ENCODE data around the gene TMED7. TPM values are rescaled to one million over a fixed set of nuclear protein-coding genes. Genes with fewer than 3 reads are reported as not detected.

The TMED7 gene
- total RNA-seq, 2 donors from 2014 or later, result 131 to 132 TPM

DNA sequence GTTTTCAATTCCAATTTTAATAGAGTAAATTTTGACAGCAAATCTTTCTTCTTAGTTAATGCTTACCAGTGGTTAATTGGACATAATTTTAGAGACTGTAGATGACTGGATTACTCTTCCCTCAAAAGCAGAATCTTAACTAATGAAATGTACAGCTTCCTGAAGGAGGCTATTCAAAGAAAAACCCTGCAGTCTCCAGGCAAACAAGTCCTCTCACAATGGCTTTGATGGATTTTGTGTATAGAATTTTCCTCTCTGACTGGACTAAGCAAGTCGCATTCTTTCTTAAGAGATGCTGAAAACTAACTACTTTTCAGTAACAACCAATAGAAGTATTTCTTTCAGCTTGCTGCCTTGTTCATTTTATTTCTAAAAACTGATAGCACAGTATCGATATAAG, 35.7 kb upstream of the TMED7 start:
- H3K4me3 ChIP-seq, result no peak overlapping the region
- DNase-seq (ENCODE audit: low spot score) (no peak), ATAC-seq (ENCODE audit: insufficient number of reproducible peaks, low FRiP score, low read depth) (no peak)
- H3K36me3 ChIP-seq, result no peaks in the 10 kb centered on the region
- peaks cover under 1% of the 10 kb centered on the region for H3K9me3 ChIP-seq
- TF ChIP-seq, protein P1, sequence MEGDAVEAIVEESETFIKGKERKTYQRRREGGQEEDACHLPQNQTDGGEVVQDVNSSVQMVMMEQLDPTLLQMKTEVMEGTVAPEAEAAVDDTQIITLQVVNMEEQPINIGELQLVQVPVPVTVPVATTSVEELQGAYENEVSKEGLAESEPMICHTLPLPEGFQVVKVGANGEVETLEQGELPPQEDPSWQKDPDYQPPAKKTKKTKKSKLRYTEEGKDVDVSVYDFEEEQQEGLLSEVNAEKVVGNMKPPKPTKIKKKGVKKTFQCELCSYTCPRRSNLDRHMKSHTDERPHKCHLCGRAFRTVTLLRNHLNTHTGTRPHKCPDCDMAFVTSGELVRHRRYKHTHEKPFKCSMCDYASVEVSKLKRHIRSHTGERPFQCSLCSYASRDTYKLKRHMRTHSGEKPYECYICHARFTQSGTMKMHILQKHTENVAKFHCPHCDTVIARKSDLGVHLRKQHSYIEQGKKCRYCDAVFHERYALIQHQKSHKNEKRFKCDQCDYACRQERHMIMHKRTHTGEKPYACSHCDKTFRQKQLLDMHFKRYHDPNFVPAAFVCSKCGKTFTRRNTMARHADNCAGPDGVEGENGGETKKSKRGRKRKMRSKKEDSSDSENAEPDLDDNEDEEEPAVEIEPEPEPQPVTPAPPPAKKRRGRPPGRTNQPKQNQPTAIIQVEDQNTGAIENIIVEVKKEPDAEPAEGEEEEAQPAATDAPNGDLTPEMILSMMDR (IDR thresholded peaks at IDR 0.05), result no peak
- peaks cover 0 to 8% of the 10 kb centered on the region in 2 donors for H3K4me1 ChIP-seq (ENCODE audit: control insufficient read depth in 1 of 2, low read depth in 2 of 2)
- H3K27ac ChIP-seq, result no peak overlapping the region
- no peaks in the 10 kb centered on the region for H3K27me3 ChIP-seq (replicated peaks; ENCODE audit: insufficient read depth)

DNA sequence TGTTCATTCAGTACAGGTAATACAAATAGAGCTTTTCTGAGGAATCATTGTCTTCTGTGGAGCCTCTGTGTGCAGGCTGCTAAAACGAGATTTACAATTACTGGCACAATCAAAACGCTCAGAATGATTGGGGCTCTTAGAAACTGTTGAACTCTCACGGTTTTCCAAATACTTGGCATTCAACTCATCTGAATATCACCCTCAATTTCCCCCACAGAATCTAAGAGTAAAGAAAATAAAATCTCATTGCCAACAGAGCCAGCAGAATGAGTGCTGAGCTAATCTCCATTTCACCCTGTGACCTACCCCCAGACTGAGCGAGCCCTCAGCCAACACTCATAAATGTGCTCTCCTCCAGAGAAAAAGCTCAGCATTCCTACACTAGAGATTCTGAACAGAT, 35.3 kb upstream of the TMED7 start:
- H3K4me1 ChIP-seq (ENCODE audit: control insufficient read depth in 1 of 2, low read depth in 2 of 2), result peaks cover 0 to 8% of the 10 kb centered on the region in 2 donors
- no peak overlapping the region for H3K27ac ChIP-seq
- ATAC-seq (ENCODE audit: insufficient number of reproducible peaks, low FRiP score, low read depth) (no peak), DNase-seq (ENCODE audit: low spot score) (no peak)
- no peaks in the 10 kb centered on the region for H3K36me3 ChIP-seq
- no peak overlapping the region for H3K4me3 ChIP-seq
- TF ChIP-seq, protein P1 (IDR thresholded peaks at IDR 0.05), result no peak
- no peaks in the 10 kb centered on the region for H3K27me3 ChIP-seq (replicated peaks; ENCODE audit: insufficient read depth)
- H3K9me3 ChIP-seq, result no peaks in the 10 kb centered on the region

DNA sequence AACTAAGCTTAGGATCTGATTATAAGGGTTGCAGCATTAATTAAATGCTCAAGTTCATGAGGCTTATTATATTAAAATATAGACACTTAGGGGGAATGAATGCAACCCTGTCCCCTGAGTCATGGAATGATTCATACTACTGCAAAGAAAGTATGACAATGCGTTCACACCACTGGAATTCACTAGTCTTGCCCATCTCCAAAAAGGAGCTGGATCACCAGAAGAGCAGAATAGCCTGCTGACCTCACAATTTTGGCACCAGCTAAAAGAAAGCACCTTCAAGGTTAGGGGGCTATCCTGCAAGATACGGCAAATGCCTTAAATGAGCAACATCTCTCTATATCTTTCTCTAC, 32.0 kb upstream of the TMED7 start:
- Histone ChIP-seq H3K9me3 (no peaks in the 10 kb centered on the region), H3K4me1 (ENCODE audit: control insufficient read depth in 1 of 2, low read depth in 2 of 2) (peaks cover 0 to 8% of the 10 kb centered on the region in 2 donors), H3K4me3 (no peak overlapping the region), H3K27ac (no peak overlapping the region), H3K27me3 (replicated peaks; ENCODE audit: insufficient read depth) (no peaks in the 10 kb centered on the region), H3K36me3 (no peaks in the 10 kb centered on the region)
- DNase-seq (ENCODE audit: low spot score) (no peak), ATAC-seq (ENCODE audit: insufficient number of reproducible peaks, low FRiP score, low read depth) (no peak)
- TF ChIP-seq, protein P1 (IDR thresholded peaks at IDR 0.05), result no peak

DNA sequence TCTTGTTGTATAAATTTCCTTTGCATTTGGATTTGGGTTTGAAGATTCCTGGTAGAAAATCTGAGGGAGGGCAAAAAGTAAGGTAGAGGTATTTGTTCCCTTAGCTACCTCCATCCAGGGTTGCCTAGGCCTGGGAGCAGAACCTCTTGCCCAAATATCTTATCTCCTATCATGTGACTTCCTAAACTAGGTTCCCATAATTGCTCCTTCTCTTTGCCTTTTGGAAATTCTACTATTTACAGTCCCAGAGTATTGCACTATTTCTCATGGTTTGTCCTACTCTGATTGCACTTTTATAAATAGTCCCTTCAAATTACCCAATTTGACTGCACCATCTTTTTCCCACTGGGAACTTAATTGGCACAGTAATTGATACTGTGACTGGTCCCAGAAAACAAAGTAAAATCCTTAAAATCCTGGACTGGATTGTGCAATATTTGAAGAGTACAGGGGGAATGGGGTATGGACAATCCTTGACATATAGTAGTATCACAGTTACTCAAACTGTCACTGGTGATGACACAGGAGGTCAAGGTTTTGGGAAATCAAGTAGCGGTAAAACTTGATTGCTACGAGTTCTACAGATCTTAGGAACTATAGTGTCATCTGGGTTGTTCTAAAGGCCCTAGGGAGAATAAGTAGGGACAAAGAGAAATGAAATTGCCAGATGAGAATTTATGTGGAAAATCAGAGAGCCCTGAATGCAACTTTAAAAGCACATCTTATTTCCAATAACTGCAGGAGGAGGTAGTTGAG, 31.5 kb upstream of the TMED7 start:
- H3K9me3 ChIP-seq, result no peaks in the 10 kb centered on the region
- TF ChIP-seq, protein P1 (IDR thresholded peaks at IDR 0.05), result no peak
- no peak for DNase-seq (ENCODE audit: low spot score)
- peaks cover 0 to 8% of the 10 kb centered on the region in 2 donors for H3K4me1 ChIP-seq (ENCODE audit: control insufficient read depth in 1 of 2, low read depth in 2 of 2)
- no peak for ATAC-seq (ENCODE audit: insufficient number of reproducible peaks, low FRiP score, low read depth)
- no peak overlapping the region for H3K27ac ChIP-seq
- H3K27me3 ChIP-seq (replicated peaks; ENCODE audit: insufficient read depth), result no peaks in the 10 kb centered on the region
- H3K36me3 ChIP-seq, result no peaks in the 10 kb centered on the region
- no peak overlapping the region for H3K4me3 ChIP-seq

DNA sequence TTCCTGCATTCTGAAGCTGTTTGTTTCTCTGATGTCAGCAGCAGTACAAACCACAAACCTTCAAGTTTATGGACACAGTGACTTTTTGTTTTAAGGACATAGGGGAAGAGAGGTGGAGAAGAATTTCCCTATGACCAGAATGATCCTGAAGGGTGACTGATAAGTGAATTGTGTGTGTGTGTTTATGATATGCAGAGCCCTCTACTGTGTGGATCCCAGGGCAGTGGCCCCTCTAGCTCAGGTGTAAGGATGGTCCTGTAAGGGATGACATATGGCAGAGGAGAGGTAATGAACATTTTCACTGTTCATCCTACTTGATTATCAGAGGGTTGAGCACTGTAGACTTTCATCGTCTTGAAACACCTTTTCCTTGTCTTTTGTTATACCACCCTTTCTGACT, 30.6 kb upstream of the TMED7 start:
- TF ChIP-seq, protein P1 (IDR thresholded peaks at IDR 0.05), result no peak
- Histone ChIP-seq H3K4me1 (ENCODE audit: control insufficient read depth in 1 of 2, low read depth in 2 of 2) (peaks cover 0 to 4% of the 10 kb centered on the region in 2 donors), H3K27me3 (replicated peaks; ENCODE audit: insufficient read depth) (no peaks in the 10 kb centered on the region), H3K9me3 (no peaks in the 10 kb centered on the region), H3K36me3 (no peaks in the 10 kb centered on the region), H3K27ac (no peak overlapping the region), H3K4me3 (no peak overlapping the region)
- DNase-seq (ENCODE audit: low spot score), result no peak
- no peak for ATAC-seq (ENCODE audit: insufficient number of reproducible peaks, low FRiP score, low read depth)

All from thoracic aorta (tissue), 2 donors.